HCT116 (cell line): Measurements from ENCODE around the gene DPF3. TPM values are rescaled to one million over a fixed set of nuclear protein-coding genes. Genes with fewer than 3 reads are reported as not detected.

ENCODE experiments used
- ATAC-seq: fragments of 200-7000 bp; cut with Tn5 transposase; 2 replicates; pipeline ENCODE4 v1.9.1; 2020; ENCODE audit warnings: mild to moderate bottlenecking, moderate library complexity
- BruUV-seq: library from RNA; stranded (reverse); fragments of 400-500 nt; replicated peaks from 2 replicates; lab custom pipeline; 2021; lab: Mats Ljungman, UMichigan
- CTCF ChIA-PET: fragments of 300-600 bp; sonication (Branson Sonifier 250); formaldehyde crosslinking; loops from one replicate; lab custom pipeline; 2021; ENCODE audit warnings: antibody characterized with exemption; lab: Charles Lee
- POLR2A ChIA-PET: fragments of 300-600, 350-600 bp; sonication (Branson Sonifier 250); formaldehyde crosslinking; loops from one replicate; lab custom pipeline; 2021; ENCODE audit warnings: antibody characterized with exemption; lab: Charles Lee
- RAD21 ChIA-PET, 2 experiments: fragments of 300-600 bp; sonication (Branson Sonifier 250); formaldehyde crosslinking; loops; one replicate each; lab custom pipeline; 2023; ENCODE audit warnings: low total read pairs in 2 of 2; ENCODE audit not compliant: uncharacterized antibody in 2 of 2, unreplicated experiment in 2 of 2, low non-redundant PET in 1 of 2; lab: Charles Lee
- DNase-seq: peaks from one replicate; pipeline ENCODE4 v3.0.0-alpha.2; 2010; ENCODE audit warnings: low read depth, low spot score
- H2AFZ ChIP-seq: fragments of 200-600 bp; shearing (Covaris generic), sonication (generic); 2 replicates; pipeline ENCODE4 v1.6.1; 2017; ENCODE audit warnings: low read depth, mixed run types, mixed read lengths, antibody characterized with exemption, low read length; ENCODE audit not compliant: poor library complexity, severe bottlenecking
- H3K27ac ChIP-seq: 2 replicates; pipeline ENCODE4 v1.5.1; 2012; ENCODE audit warnings: low read depth, low read length
- H3K27me3 ChIP-seq: fragments of 200-600 bp; sonication (generic); 2 replicates; pipeline ENCODE4 v1.6.1; 2016; ENCODE audit warnings: mixed run types, low read length, mixed read lengths; ENCODE audit not compliant: insufficient read depth
- H3K36me3 ChIP-seq, 2 experiments: fragments of 200-500 bp in 1 of 2; fragments of 200-600 bp in 1 of 2; sonication (Bioruptor generic) in 1 of 2; sonication (generic) in 1 of 2; 2 replicates each; pipeline versions ENCODE4 v1.5.1 to v1.6.1; 2014 to 2016; ENCODE audit warnings: low read length in 2 of 2, inconsistent platforms in 1 of 2, mixed read lengths in 1 of 2, mixed run types in 1 of 2; ENCODE audit not compliant: insufficient read depth in 2 of 2, control insufficient read depth in 1 of 2
- H3K4me1 ChIP-seq, 2 experiments: fragments of 200-600 bp in 1 of 2; sonication (generic) in 1 of 2; 2 replicates each; pipeline versions ENCODE4 v1.5.1 to v1.6.1; 2012 to 2017; ENCODE audit warnings: low read length in 2 of 2, inconsistent platforms in 1 of 2, mild to moderate bottlenecking in 1 of 2, mixed read lengths in 1 of 2, mixed run types in 1 of 2, moderate library complexity in 1 of 2; ENCODE audit not compliant: insufficient read depth in 2 of 2, control insufficient read depth in 1 of 2
- H3K4me2 ChIP-seq: fragments of 200-600 bp; sonication (generic); 2 replicates; pipeline ENCODE4 v1.6.1; 2017; ENCODE audit warnings: mixed run types, low read length, mixed read lengths
- H3K4me3 ChIP-seq, 2 experiments: fragments of 200-600 bp in 1 of 2; sonication (generic) in 1 of 2; replicated peaks in 1 of 2; 2 replicates each; pipeline ENCODE4 v1.5.1; 2011 to 2016; ENCODE audit warnings: low read length in 2 of 2, control low read depth in 1 of 2, low read depth in 1 of 2, mild to moderate bottlenecking in 1 of 2, mixed read lengths in 1 of 2, mixed run types in 1 of 2
- H3K79me2 ChIP-seq: fragments of 200-600 bp; sonication (generic); 2 replicates; pipeline ENCODE4 v1.6.1; 2017; ENCODE audit warnings: mild to moderate bottlenecking, mixed run types, low read length, moderate library complexity, mixed read lengths; ENCODE audit not compliant: insufficient read depth
- H3K9ac ChIP-seq: fragments of 200-600 bp; sonication (generic); 2 replicates; pipeline ENCODE4 v1.6.1; 2016; ENCODE audit warnings: low read length, mixed read lengths
- H3K9me2 ChIP-seq: fragments of 200-600 bp; sonication (generic), shearing (Covaris generic); 2 replicates; pipeline ENCODE4 v1.6.1; 2017; ENCODE audit warnings: mixed run types, mild to moderate bottlenecking, moderate library complexity; ENCODE audit not compliant: insufficient read depth
- H3K9me3 ChIP-seq, 2 experiments: fragments of 200-500 bp in 1 of 2; fragments of 200-600 bp in 1 of 2; sonication (Bioruptor generic) in 1 of 2; sonication (generic) in 1 of 2; 2 replicates each; pipeline ENCODE4 v1.6.1; 2014 to 2017; ENCODE audit warnings: low read length in 2 of 2, mixed read lengths in 2 of 2, inconsistent platforms in 1 of 2, low read depth in 1 of 2, mild to moderate bottlenecking in 1 of 2, mixed run types in 1 of 2, moderate library complexity in 1 of 2; ENCODE audit not compliant: control insufficient read depth in 1 of 2, insufficient read depth in 1 of 2
- H4K20me1 ChIP-seq: fragments of 200-600 bp; sonication (generic), shearing (Covaris generic); 2 replicates; pipeline ENCODE4 v1.6.1; 2017; ENCODE audit warnings: mixed run types, mild to moderate bottlenecking, moderate library complexity; ENCODE audit not compliant: insufficient read depth
- CBX3 ChIP-seq: IDR thresholded peaks from 2 replicates; pipeline ENCODE4 v1.6.1; 2012; ENCODE audit warnings: low read depth
- EGR1 ChIP-seq: IDR thresholded peaks from 2 replicates; pipeline ENCODE4 v1.6.1; 2012; ENCODE audit warnings: low read depth
- FOSL1 ChIP-seq: IDR thresholded peaks from 2 replicates; pipeline ENCODE4 v1.6.1; 2012; ENCODE audit warnings: low read depth
- JUND ChIP-seq: IDR thresholded peaks from 2 replicates; pipeline ENCODE4 v1.6.1; 2012
- POLR2A ChIP-seq: IDR thresholded peaks from 2 replicates; pipeline ENCODE4 v1.7.0; 2011; ENCODE audit warnings: borderline replicate concordance; ENCODE audit not compliant: insufficient read depth, insufficient read length; ENCODE audit errors: extremely low read depth
- RAD21 ChIP-seq: IDR thresholded peaks from 2 replicates; pipeline ENCODE4 v1.6.1; 2012; ENCODE audit warnings: low read depth, mild to moderate bottlenecking
- SP1 ChIP-seq: IDR thresholded peaks from 2 replicates; pipeline ENCODE4 v1.6.1; 2012; ENCODE audit warnings: low read depth
- SRF ChIP-seq: IDR thresholded peaks from 2 replicates; pipeline ENCODE4 v1.6.1; 2012; ENCODE audit warnings: low read depth
- YY1 ChIP-seq: IDR thresholded peaks from 2 replicates; pipeline ENCODE4 v1.6.1; 2011; ENCODE audit warnings: low read length, low read depth, moderate library complexity, mild to moderate bottlenecking; ENCODE audit not compliant: insufficient replicate concordance; ENCODE audit errors: extremely low read depth
- ZNF274 ChIP-seq: fragments of 200-500 bp; sonication (Bioruptor generic); IDR thresholded peaks from 2 replicates; pipeline ENCODE4 v1.6.1; 2014; ENCODE audit warnings: mild to moderate bottlenecking, low read depth, low read length, inconsistent platforms
- intact Hi-C: fragments of 100-400 bp; cut with micrococcal nuclease; formaldehyde crosslinking; loops from 2 replicates; pipeline ENCODE4 v1.10.0; 2022
- total RNA-seq: library from RNA; stranded (reverse); gene quantifications from one replicate; pipeline ENCODE4 v1.2.1, GENCODE V29; 2021; ENCODE audit not compliant: unreplicated experiment
- TF ChIP-seq, protein P1 (sequence below): IDR thresholded peaks from 2 replicates; pipeline ENCODE4 v1.6.1; 2012; ENCODE audit warnings: low read depth
- TF ChIP-seq, protein P2 (sequence below), 3 experiments: fragments of 200-600 bp in 1 of 3; sonication (generic) in 1 of 3; IDR thresholded peaks in 2 of 3; conservative IDR thresholded peaks in 1 of 3; 2 replicates each; pipeline ENCODE4 v1.5.1; 2012 to 2017; ENCODE audit warnings: low read depth in 2 of 3, low read length in 2 of 3, antibody characterized with exemption in 1 of 3, borderline replicate concordance in 1 of 3, control low read depth in 1 of 3, mild to moderate bottlenecking in 1 of 3, mixed read lengths in 1 of 3, mixed run types in 1 of 3, moderate library complexity in 1 of 3; ENCODE audit not compliant: insufficient read depth in 1 of 3
- TF ChIP-seq, protein P3 (sequence below): IDR thresholded peaks from 2 replicates; pipeline ENCODE4 v1.6.1; 2011; ENCODE audit warnings: mild to moderate bottlenecking, low read length, moderate library complexity; ENCODE audit not compliant: insufficient replicate concordance; ENCODE audit errors: extremely low read depth
- TF ChIP-seq, protein P4 (sequence below): IDR thresholded peaks from 2 replicates; pipeline ENCODE4 v1.6.1; 2012

Gene DPF3
- total RNA-seq, 1 experiment from 2014 or later, result 0.27 TPM

DNA sequence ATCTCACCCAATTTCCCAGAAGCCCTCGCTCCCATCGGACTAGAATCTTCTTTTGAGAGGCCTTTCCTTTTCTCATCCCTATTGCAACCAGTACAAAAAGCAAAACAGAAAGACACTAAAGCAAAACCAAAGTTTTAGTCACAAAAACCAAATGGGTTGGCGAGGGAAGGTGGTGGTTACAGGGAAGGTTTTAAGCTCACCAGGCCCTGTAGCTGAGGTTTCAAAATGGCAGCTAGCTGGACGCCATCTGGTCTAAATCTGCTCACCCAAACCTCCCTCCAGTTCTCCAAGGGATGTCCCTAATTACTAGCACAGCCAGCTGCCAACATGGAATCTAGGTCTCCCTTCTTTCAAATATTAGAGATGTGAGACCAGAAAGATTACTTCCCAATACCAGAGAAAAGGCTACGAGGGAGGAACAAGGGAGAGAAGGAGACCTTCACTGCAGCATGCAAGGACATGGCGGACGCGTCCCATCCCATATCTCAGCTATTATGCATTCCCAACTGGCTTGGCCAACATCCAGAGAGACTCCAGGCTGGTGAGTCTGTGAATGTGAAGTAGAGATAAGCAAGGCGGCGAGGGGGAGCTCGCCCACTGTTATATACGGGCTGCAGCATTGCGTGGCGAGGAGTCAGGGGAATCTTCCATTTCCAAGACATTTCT lies 70.8 kb downstream of the DPF3 start:
- Histone ChIP-seq H3K4me3 (no peak overlapping the region), H3K4me2 (no peak overlapping the region), H3K9me2 (no peaks in the 10 kb centered on the region), H3K79me2 (no peaks in the 10 kb centered on the region), H3K9me3 (no peaks in the 10 kb centered on the region), H3K36me3 (no peaks in the 10 kb centered on the region), H3K27me3 (no peaks in the 10 kb centered on the region), H3K4me1 (no peaks in the 10 kb centered on the region), H2AFZ (no peak overlapping the region), H4K20me1 (no peaks in the 10 kb centered on the region), H3K27ac (no peak overlapping the region), H3K9ac (no peak overlapping the region)
- POLR2A ChIA-PET, result no interaction called here
- ATAC-seq (no peak), DNase-seq (no peak)
- BruUV-seq, result no TSS peak
- CTCF ChIA-PET, result no interaction called here
- no peak for TF ChIP-seq EGR1
- TF ChIP-seq RAD21, result no peak
- TF ChIP-seq JUND, result no peak
- TF ChIP-seq, protein P1, sequence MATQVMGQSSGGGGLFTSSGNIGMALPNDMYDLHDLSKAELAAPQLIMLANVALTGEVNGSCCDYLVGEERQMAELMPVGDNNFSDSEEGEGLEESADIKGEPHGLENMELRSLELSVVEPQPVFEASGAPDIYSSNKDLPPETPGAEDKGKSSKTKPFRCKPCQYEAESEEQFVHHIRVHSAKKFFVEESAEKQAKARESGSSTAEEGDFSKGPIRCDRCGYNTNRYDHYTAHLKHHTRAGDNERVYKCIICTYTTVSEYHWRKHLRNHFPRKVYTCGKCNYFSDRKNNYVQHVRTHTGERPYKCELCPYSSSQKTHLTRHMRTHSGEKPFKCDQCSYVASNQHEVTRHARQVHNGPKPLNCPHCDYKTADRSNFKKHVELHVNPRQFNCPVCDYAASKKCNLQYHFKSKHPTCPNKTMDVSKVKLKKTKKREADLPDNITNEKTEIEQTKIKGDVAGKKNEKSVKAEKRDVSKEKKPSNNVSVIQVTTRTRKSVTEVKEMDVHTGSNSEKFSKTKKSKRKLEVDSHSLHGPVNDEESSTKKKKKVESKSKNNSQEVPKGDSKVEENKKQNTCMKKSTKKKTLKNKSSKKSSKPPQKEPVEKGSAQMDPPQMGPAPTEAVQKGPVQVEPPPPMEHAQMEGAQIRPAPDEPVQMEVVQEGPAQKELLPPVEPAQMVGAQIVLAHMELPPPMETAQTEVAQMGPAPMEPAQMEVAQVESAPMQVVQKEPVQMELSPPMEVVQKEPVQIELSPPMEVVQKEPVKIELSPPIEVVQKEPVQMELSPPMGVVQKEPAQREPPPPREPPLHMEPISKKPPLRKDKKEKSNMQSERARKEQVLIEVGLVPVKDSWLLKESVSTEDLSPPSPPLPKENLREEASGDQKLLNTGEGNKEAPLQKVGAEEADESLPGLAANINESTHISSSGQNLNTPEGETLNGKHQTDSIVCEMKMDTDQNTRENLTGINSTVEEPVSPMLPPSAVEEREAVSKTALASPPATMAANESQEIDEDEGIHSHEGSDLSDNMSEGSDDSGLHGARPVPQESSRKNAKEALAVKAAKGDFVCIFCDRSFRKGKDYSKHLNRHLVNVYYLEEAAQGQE, result no peak
- no peak for TF ChIP-seq POLR2A
- TF ChIP-seq YY1, result no peak
- TF ChIP-seq, protein P2, sequence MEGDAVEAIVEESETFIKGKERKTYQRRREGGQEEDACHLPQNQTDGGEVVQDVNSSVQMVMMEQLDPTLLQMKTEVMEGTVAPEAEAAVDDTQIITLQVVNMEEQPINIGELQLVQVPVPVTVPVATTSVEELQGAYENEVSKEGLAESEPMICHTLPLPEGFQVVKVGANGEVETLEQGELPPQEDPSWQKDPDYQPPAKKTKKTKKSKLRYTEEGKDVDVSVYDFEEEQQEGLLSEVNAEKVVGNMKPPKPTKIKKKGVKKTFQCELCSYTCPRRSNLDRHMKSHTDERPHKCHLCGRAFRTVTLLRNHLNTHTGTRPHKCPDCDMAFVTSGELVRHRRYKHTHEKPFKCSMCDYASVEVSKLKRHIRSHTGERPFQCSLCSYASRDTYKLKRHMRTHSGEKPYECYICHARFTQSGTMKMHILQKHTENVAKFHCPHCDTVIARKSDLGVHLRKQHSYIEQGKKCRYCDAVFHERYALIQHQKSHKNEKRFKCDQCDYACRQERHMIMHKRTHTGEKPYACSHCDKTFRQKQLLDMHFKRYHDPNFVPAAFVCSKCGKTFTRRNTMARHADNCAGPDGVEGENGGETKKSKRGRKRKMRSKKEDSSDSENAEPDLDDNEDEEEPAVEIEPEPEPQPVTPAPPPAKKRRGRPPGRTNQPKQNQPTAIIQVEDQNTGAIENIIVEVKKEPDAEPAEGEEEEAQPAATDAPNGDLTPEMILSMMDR (IDR thresholded peaks at IDR 0.05 in 2 of 3, conservative IDR thresholded peaks at IDR 0.05 in 1 of 3; ENCODE audit: borderline replicate concordance in 1 of 3, insufficient read depth in 1 of 3, low read depth in 2 of 3, low read length in 2 of 3), result no peak
- TF ChIP-seq, protein P3, sequence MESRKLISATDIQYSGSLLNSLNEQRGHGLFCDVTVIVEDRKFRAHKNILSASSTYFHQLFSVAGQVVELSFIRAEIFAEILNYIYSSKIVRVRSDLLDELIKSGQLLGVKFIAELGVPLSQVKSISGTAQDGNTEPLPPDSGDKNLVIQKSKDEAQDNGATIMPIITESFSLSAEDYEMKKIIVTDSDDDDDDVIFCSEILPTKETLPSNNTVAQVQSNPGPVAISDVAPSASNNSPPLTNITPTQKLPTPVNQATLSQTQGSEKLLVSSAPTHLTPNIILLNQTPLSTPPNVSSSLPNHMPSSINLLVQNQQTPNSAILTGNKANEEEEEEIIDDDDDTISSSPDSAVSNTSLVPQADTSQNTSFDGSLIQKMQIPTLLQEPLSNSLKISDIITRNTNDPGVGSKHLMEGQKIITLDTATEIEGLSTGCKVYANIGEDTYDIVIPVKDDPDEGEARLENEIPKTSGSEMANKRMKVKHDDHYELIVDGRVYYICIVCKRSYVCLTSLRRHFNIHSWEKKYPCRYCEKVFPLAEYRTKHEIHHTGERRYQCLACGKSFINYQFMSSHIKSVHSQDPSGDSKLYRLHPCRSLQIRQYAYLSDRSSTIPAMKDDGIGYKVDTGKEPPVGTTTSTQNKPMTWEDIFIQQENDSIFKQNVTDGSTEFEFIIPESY, result no peak
- TF ChIP-seq, protein P4, sequence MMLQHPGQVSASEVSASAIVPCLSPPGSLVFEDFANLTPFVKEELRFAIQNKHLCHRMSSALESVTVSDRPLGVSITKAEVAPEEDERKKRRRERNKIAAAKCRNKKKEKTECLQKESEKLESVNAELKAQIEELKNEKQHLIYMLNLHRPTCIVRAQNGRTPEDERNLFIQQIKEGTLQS, result no peak
- no peak for TF ChIP-seq FOSL1
- TF ChIP-seq SP1, result no peak
- TF ChIP-seq CBX3, result no peak
- no peak for TF ChIP-seq SRF
- no peak for TF ChIP-seq ZNF274
- RAD21 ChIA-PET, result no interaction called here
- intact Hi-C loops, result no loop called here
